ENCODE results near the gene HOXD11. TPM values are rescaled to one million over a fixed set of nuclear protein-coding genes. Genes with fewer than 3 reads are reported as not detected.

Gene HOXD11
- total RNA-seq, 1 experiment from 2014 or later = 107 TPM

GRCh38 chr2:176145085-176145969 lies 38.2 kb downstream of the HOXD11 start:
- Histone ChIP-seq H3K4me1 (ENCODE audit: insufficient read depth, low read length, poor library complexity, severe bottlenecking) (peaks cover 49% of the 10 kb centered on the region), H3K9me3 (ENCODE audit: low read depth, low read length, poor library complexity, severe bottlenecking) (no peaks in the 10 kb centered on the region), H3K4me3 (ENCODE audit: low read depth, low read length, poor library complexity, severe bottlenecking) (no peak overlapping the region), H3K36me3 (ENCODE audit: insufficient read depth, low read length, poor library complexity, severe bottlenecking) (peaks cover 64% of the 10 kb centered on the region), H3K27ac (ENCODE audit: low read depth, low read length, poor library complexity, severe bottlenecking) (peak overlapping the region; percentile 16), H3K27me3 (replicated peaks; ENCODE audit: insufficient read depth, low read depth, low read length, poor library complexity) (no peaks in the 10 kb centered on the region)
- ChIA-PET CTCF (interaction anchor here (1.2 kb wide), 2 partner anchors 310 to 409 kb away, joined by 4 to 6 read pairs; no protein-coding TSS in a partner anchor), POLR2A (ENCODE audit: low non-redundant PET) (interaction anchor here (0.6 kb wide), 1 partner anchor 312 kb away, joined by 8 read pairs; no protein-coding TSS in a partner anchor)
- no peak for TF ChIP-seq EZH2 (IDR thresholded peaks at IDR 0.05; ENCODE audit: borderline replicate concordance, low read depth, low read length, poor library complexity, severe bottlenecking)
- TF ChIP-seq, protein P1, sequence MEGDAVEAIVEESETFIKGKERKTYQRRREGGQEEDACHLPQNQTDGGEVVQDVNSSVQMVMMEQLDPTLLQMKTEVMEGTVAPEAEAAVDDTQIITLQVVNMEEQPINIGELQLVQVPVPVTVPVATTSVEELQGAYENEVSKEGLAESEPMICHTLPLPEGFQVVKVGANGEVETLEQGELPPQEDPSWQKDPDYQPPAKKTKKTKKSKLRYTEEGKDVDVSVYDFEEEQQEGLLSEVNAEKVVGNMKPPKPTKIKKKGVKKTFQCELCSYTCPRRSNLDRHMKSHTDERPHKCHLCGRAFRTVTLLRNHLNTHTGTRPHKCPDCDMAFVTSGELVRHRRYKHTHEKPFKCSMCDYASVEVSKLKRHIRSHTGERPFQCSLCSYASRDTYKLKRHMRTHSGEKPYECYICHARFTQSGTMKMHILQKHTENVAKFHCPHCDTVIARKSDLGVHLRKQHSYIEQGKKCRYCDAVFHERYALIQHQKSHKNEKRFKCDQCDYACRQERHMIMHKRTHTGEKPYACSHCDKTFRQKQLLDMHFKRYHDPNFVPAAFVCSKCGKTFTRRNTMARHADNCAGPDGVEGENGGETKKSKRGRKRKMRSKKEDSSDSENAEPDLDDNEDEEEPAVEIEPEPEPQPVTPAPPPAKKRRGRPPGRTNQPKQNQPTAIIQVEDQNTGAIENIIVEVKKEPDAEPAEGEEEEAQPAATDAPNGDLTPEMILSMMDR (conservative IDR thresholded peaks at IDR 0.05; ENCODE audit: low read depth, low read length) = no peak
- no peak for DNase-seq (ENCODE audit: low spot score)
- no TSS peak for BruUV-seq (replicated peaks)
- intact Hi-C loops (cut with micrococcal nuclease; ENCODE audit: unreplicated experiment) = no loop called here

- CTCF ChIA-PET = no interaction called here
- Histone ChIP-seq H3K4me3 (ENCODE audit: low read depth, low read length, poor library complexity, severe bottlenecking) (no peak overlapping the region), H3K4me1 (ENCODE audit: insufficient read depth, low read length, poor library complexity, severe bottlenecking) (peaks cover 44% of the 10 kb centered on the region), H3K36me3 (ENCODE audit: insufficient read depth, low read length, poor library complexity, severe bottlenecking) (peaks cover 72% of the 10 kb centered on the region), H3K9me3 (ENCODE audit: low read depth, low read length, poor library complexity, severe bottlenecking) (no peaks in the 10 kb centered on the region), H3K27ac (ENCODE audit: low read depth, low read length, poor library complexity, severe bottlenecking) (no peak overlapping the region), H3K27me3 (replicated peaks; ENCODE audit: insufficient read depth, low read depth, low read length, poor library complexity) (no peaks in the 10 kb centered on the region)
- POLR2A ChIA-PET (ENCODE audit: low non-redundant PET) = interaction anchor here (0.6 kb wide), 1 partner anchor 311 kb away, joined by 8 read pairs; no protein-coding TSS in a partner anchor
- TF ChIP-seq, protein P1 (conservative IDR thresholded peaks at IDR 0.05; ENCODE audit: low read depth, low read length) = no peak
- no peak for TF ChIP-seq EZH2 (IDR thresholded peaks at IDR 0.05; ENCODE audit: borderline replicate concordance, low read depth, low read length, poor library complexity, severe bottlenecking)
- DNase-seq (ENCODE audit: low spot score) = no peak
- intact Hi-C loops (cut with micrococcal nuclease; ENCODE audit: unreplicated experiment) = no loop called here
- no TSS peak for BruUV-seq (replicated peaks)
Measured at GRCh38 chr2:176146101-176146500, 39.0 kb downstream of the HOXD11 start.

DNA sequence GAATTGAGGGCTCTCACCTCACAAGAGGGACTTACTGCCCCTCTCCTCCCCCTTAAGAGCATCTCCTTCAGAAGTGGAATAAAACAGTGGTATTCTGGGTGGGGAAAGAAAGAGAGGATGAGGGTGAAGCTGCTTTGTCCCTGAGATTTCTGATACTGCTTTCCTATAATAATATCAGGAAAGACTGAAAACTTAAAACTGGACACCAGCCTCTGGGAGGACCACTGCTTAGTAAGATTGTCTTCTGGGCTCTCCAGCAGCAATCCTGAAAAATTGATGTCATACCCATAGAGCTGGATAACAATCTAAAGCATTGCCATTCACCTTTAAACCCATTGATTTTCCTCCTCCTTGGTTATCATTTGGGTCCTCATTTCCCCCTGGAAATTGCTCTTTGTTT lies 39.6 kb downstream of the HOXD11 start:
- Histone ChIP-seq H3K4me3 (ENCODE audit: low read depth, low read length, poor library complexity, severe bottlenecking) (no peak overlapping the region), H3K9me3 (ENCODE audit: low read depth, low read length, poor library complexity, severe bottlenecking) (no peaks in the 10 kb centered on the region), H3K4me1 (ENCODE audit: insufficient read depth, low read length, poor library complexity, severe bottlenecking) (peaks cover 39% of the 10 kb centered on the region), H3K36me3 (ENCODE audit: insufficient read depth, low read length, poor library complexity, severe bottlenecking) (peaks cover 76% of the 10 kb centered on the region), H3K27me3 (replicated peaks; ENCODE audit: insufficient read depth, low read depth, low read length, poor library complexity) (no peaks in the 10 kb centered on the region), H3K27ac (ENCODE audit: low read depth, low read length, poor library complexity, severe bottlenecking) (no peak overlapping the region)
- intact Hi-C loops (cut with micrococcal nuclease; ENCODE audit: unreplicated experiment) = no loop called here
- CTCF ChIA-PET = no interaction called here
- POLR2A ChIA-PET (ENCODE audit: low non-redundant PET) = no interaction called here
- BruUV-seq (replicated peaks) = no TSS peak
- TF ChIP-seq EZH2 (IDR thresholded peaks at IDR 0.05; ENCODE audit: borderline replicate concordance, low read depth, low read length, poor library complexity, severe bottlenecking) = no peak
- TF ChIP-seq, protein P1 (conservative IDR thresholded peaks at IDR 0.05; ENCODE audit: low read depth, low read length) = no peak
- no peak for DNase-seq (ENCODE audit: low spot score)
